ENCODE measurements around the gene OTULIN. TPM values are rescaled to one million over a fixed set of nuclear protein-coding genes. Genes with fewer than 3 reads are reported as not detected.
A peak's percentile ranks its signal among the peaks of the same experiment; 100 is the strongest.

OTULIN gene
- total RNA-seq, 1 donor from 2014 or later = 57.4 TPM

- Mint-ChIP-seq H3K9me3 (no peaks in the 10 kb centered on the region), H3K4me1 (ENCODE audit: low read depth) (peaks cover 79% of the 10 kb centered on the region), H3K27ac (peak overlapping the region; percentile 42), H3K27me3 (ENCODE audit: insufficient read depth) (no peaks in the 10 kb centered on the region), H3K36me3 (ENCODE audit: low read depth) (peaks cover 68% of the 10 kb centered on the region), H3K4me3 (no peak overlapping the region)
- intact Hi-C loops (cut with micrococcal nuclease) = loop anchor here (10.0 kb wide), 1 partner anchor 1762 kb away; the partner anchor contains the start of gene ZNF622
- no peak for DNase-seq (ENCODE audit: low spot score)
Measured at GRCh38 chr5:14702238-14702839, 37.8 kb downstream of the OTULIN start.

- no peak for DNase-seq (ENCODE audit: low spot score)
- Mint-ChIP-seq H3K27ac (peak overlapping the region; percentile 99), H3K27me3 (ENCODE audit: insufficient read depth) (no peaks in the 10 kb centered on the region), H3K4me3 (peak overlapping the region; percentile 87), H3K9me3 (no peaks in the 10 kb centered on the region), H3K36me3 (ENCODE audit: low read depth) (peaks cover 65% of the 10 kb centered on the region), H3K4me1 (ENCODE audit: low read depth) (peaks cover 84% of the 10 kb centered on the region)
- intact Hi-C loops (cut with micrococcal nuclease) = loop anchor here (5.0 to 10.0 kb wide), 2 partner anchors 222 to 1759 kb away; partner anchors contain the start of gene ZNF622
Measured at GRCh38 chr5:14705556-14705955, 41.0 kb downstream of the OTULIN start.

- Mint-ChIP-seq H3K4me1 (ENCODE audit: low read depth) (peaks cover 75% of the 10 kb centered on the region), H3K27ac (peak overlapping the region; percentile 99), H3K36me3 (ENCODE audit: low read depth) (peaks cover 67% of the 10 kb centered on the region), H3K9me3 (no peaks in the 10 kb centered on the region), H3K27me3 (ENCODE audit: insufficient read depth) (no peaks in the 10 kb centered on the region), H3K4me3 (peak overlapping the region; percentile 87)
- intact Hi-C loops (cut with micrococcal nuclease) = loop anchor here (1.0 to 10.0 kb wide), 11 partner anchors 17 to 1758 kb away; partner anchors contain the start of genes ANKH, OTULIN and ZNF622
- DNase-seq (ENCODE audit: low spot score) = peak; percentile 48
Measured at GRCh38 chr5:14706615-14707021, 42.1 kb downstream of the OTULIN start.

- Mint-ChIP-seq H3K27ac (peak overlapping the region; percentile 73), H3K4me3 (peak overlapping the region; percentile 21), H3K36me3 (ENCODE audit: low read depth) (peaks cover 71% of the 10 kb centered on the region), H3K27me3 (ENCODE audit: insufficient read depth) (no peaks in the 10 kb centered on the region), H3K4me1 (ENCODE audit: low read depth) (peaks cover 62% of the 10 kb centered on the region), H3K9me3 (no peaks in the 10 kb centered on the region)
- no peak for DNase-seq (ENCODE audit: low spot score)
- intact Hi-C loops (cut with micrococcal nuclease) = loop anchor here (2.0 to 10.0 kb wide), 3 partner anchors 219 to 1757 kb away; partner anchors contain the start of gene ZNF622
Measured at GRCh38 chr5:14707811-14708390, 43.4 kb downstream of the OTULIN start.

GRCh38 chr5:14708551-14708950 is 44.0 kb downstream of the OTULIN start:
- no peak for DNase-seq (ENCODE audit: low spot score)
- peaks cover 64% of the 10 kb centered on the region for H3K36me3 Mint-ChIP-seq (ENCODE audit: low read depth)
- H3K27me3 Mint-ChIP-seq (ENCODE audit: insufficient read depth) = no peaks in the 10 kb centered on the region
- peak overlapping the region; percentile 21 for H3K4me3 Mint-ChIP-seq
- H3K9me3 Mint-ChIP-seq = no peaks in the 10 kb centered on the region
- intact Hi-C loops (cut with micrococcal nuclease) = loop anchor here (5.0 to 10.0 kb wide), 2 partner anchors 219 to 1756 kb away; partner anchors contain the start of gene ZNF622
- H3K4me1 Mint-ChIP-seq (ENCODE audit: low read depth) = peaks cover 56% of the 10 kb centered on the region
- H3K27ac Mint-ChIP-seq = peak overlapping the region; percentile 73

- no peak overlapping the region for H3K4me3 Mint-ChIP-seq
- no peaks in the 10 kb centered on the region for H3K27me3 Mint-ChIP-seq (ENCODE audit: insufficient read depth)
- no peak for DNase-seq (ENCODE audit: low spot score)
- no peaks in the 10 kb centered on the region for H3K9me3 Mint-ChIP-seq
- peak overlapping the region; percentile 48 for H3K27ac Mint-ChIP-seq
- peaks cover 63% of the 10 kb centered on the region for H3K36me3 Mint-ChIP-seq (ENCODE audit: low read depth)
- intact Hi-C loops (cut with micrococcal nuclease) = no loop called here
- H3K4me1 Mint-ChIP-seq (ENCODE audit: low read depth) = peaks cover 38% of the 10 kb centered on the region
Measured at GRCh38 chr5:14710313-14710994, 45.9 kb downstream of the OTULIN start.

GRCh38 chr5:14712131-14712530 is 47.6 kb downstream of the OTULIN start:
- H3K4me1 Mint-ChIP-seq (ENCODE audit: low read depth) = peaks cover 21% of the 10 kb centered on the region
- intact Hi-C loops (cut with micrococcal nuclease) = no loop called here
- no peaks in the 10 kb centered on the region for H3K27me3 Mint-ChIP-seq (ENCODE audit: insufficient read depth)

GRCh38 chr5:14712666-14713065 is 48.1 kb downstream of the OTULIN start:
- H3K9me3 Mint-ChIP-seq = no peaks in the 10 kb centered on the region
- DNase-seq (ENCODE audit: low spot score) = no peak
- H3K36me3 Mint-ChIP-seq (ENCODE audit: low read depth) = peaks cover 49% of the 10 kb centered on the region
- H3K4me1 Mint-ChIP-seq (ENCODE audit: low read depth) = peaks cover 17% of the 10 kb centered on the region
- H3K4me3 Mint-ChIP-seq = no peak overlapping the region
- peak overlapping the region; percentile 44 for H3K27ac Mint-ChIP-seq
- intact Hi-C loops (cut with micrococcal nuclease) = no loop called here
- H3K27me3 Mint-ChIP-seq (ENCODE audit: insufficient read depth) = no peaks in the 10 kb centered on the region

More at GRCh38 chr5:14712131-14712530, 47.6 kb downstream of the OTULIN start:
- Mint-ChIP-seq H3K27ac (peak overlapping the region; percentile 49), H3K4me3 (no peak overlapping the region), H3K9me3 (no peaks in the 10 kb centered on the region), H3K36me3 (ENCODE audit: low read depth) (peaks cover 50% of the 10 kb centered on the region)
- DNase-seq (ENCODE audit: low spot score) = no peak

GRCh38 chr5:14713476-14714390 is 49.2 kb downstream of the OTULIN start:
- intact Hi-C loops (cut with micrococcal nuclease) = no loop called here
- DNase-seq (ENCODE audit: low spot score) = no peak
- no peak overlapping the region for H3K4me3 Mint-ChIP-seq

GRCh38 chr5:14714706-14715105 is 50.2 kb downstream of the OTULIN start:
- Mint-ChIP-seq H3K4me3 (no peak overlapping the region), H3K9me3 (no peaks in the 10 kb centered on the region), H3K36me3 (ENCODE audit: low read depth) (peaks cover 36% of the 10 kb centered on the region), H3K4me1 (ENCODE audit: low read depth) (no peaks in the 10 kb centered on the region), H3K27ac (no peak overlapping the region), H3K27me3 (ENCODE audit: insufficient read depth) (peaks cover 3% of the 10 kb centered on the region)
- intact Hi-C loops (cut with micrococcal nuclease) = no loop called here
- DNase-seq (ENCODE audit: low spot score) = no peak

More at GRCh38 chr5:14713476-14714390, 49.2 kb downstream of the OTULIN start:
- Mint-ChIP-seq H3K27ac (peak overlapping the region; percentile 40), H3K9me3 (no peaks in the 10 kb centered on the region), H3K4me1 (ENCODE audit: low read depth) (peaks cover 7% of the 10 kb centered on the region), H3K36me3 (ENCODE audit: low read depth) (peaks cover 42% of the 10 kb centered on the region), H3K27me3 (ENCODE audit: insufficient read depth) (peaks cover under 1% of the 10 kb centered on the region)

- Mint-ChIP-seq H3K4me3 (no peak overlapping the region), H3K9me3 (no peaks in the 10 kb centered on the region), H3K27ac (no peak overlapping the region), H3K27me3 (ENCODE audit: insufficient read depth) (peaks cover 3% of the 10 kb centered on the region), H3K36me3 (ENCODE audit: low read depth) (peaks cover 33% of the 10 kb centered on the region), H3K4me1 (ENCODE audit: low read depth) (peaks cover 5% of the 10 kb centered on the region)
- intact Hi-C loops (cut with micrococcal nuclease) = no loop called here
- DNase-seq (ENCODE audit: low spot score) = no peak
Measured at GRCh38 chr5:14715481-14715880, 51.0 kb downstream of the OTULIN start.

Measured in activated T-helper 1 cell treated with anti-CD3 and anti-CD28 coated beads, Interleukin-12 subunit alpha, Interleukin-12 subunit beta, Interleukin-2, Interleukin-4 antibody, amounts not matched to agents 30 ng/mL and 10 ng/mL and 1 ng/mL, durations not matched to agents 14 hours and 24 hours and 36 hours (primary cell).